HCT116 (cell line): Measurements from ENCODE around the gene TRIM66.

Source experiments
- EGR1 ChIP-seq: IDR thresholded peaks from 2 replicates; pipeline ENCODE4 v1.6.1; 2012; ENCODE audit warnings: low read depth
- POLR2A ChIP-seq: IDR thresholded peaks from 2 replicates; pipeline ENCODE4 v1.7.0; 2011; ENCODE audit warnings: borderline replicate concordance; ENCODE audit not compliant: insufficient read depth, insufficient read length; ENCODE audit errors: extremely low read depth
- SIN3A ChIP-seq: IDR thresholded peaks from 2 replicates; pipeline ENCODE4 v1.6.1; 2012; ENCODE audit warnings: low read depth
- SP1 ChIP-seq: IDR thresholded peaks from 2 replicates; pipeline ENCODE4 v1.6.1; 2012; ENCODE audit warnings: low read depth
- ZFX ChIP-seq: fragments of 450-650 bp; IDR thresholded peaks from 2 replicates; pipeline ENCODE4 v1.6.1; 2017
- ZNF274 ChIP-seq: fragments of 200-500 bp; sonication (Bioruptor generic); IDR thresholded peaks from 2 replicates; pipeline ENCODE4 v1.6.1; 2014; ENCODE audit warnings: mild to moderate bottlenecking, low read depth, low read length, inconsistent platforms
- TF ChIP-seq, protein P1 (sequence below), 3 experiments: fragments of 200-600 bp in 1 of 3; sonication (generic) in 1 of 3; IDR thresholded peaks in 2 of 3; conservative IDR thresholded peaks in 1 of 3; 2 replicates each; pipeline ENCODE4 v1.5.1; 2012 to 2017; ENCODE audit warnings: low read depth in 2 of 3, low read length in 2 of 3, antibody characterized with exemption in 1 of 3, borderline replicate concordance in 1 of 3, control low read depth in 1 of 3, mild to moderate bottlenecking in 1 of 3, mixed read lengths in 1 of 3, mixed run types in 1 of 3, moderate library complexity in 1 of 3; ENCODE audit not compliant: insufficient read depth in 1 of 3
- TF ChIP-seq, protein P2 (sequence below): IDR thresholded peaks from 2 replicates; pipeline ENCODE4 v1.6.1; 2012

DNA sequence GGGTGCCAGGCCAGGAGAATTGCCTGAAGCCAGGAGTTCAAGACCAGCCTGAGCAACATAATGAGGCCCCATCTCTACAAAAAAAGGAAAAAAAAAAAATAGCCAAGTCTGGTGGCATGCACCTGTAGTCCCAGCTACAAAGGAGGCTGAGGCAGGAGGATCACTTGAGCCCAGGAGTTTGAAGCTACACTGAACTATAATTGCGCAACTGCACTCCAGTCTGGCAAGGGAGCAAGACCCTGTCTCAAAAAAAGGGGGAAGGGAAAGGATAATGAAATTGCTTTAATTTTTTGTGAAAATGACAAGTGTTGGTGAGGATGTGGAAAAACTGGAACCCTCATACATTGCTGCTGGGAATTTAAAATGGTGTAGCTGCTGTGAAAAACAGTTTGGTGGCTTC lies 107.7 kb downstream of the TRIM66 start:
- TF ChIP-seq, protein P1, sequence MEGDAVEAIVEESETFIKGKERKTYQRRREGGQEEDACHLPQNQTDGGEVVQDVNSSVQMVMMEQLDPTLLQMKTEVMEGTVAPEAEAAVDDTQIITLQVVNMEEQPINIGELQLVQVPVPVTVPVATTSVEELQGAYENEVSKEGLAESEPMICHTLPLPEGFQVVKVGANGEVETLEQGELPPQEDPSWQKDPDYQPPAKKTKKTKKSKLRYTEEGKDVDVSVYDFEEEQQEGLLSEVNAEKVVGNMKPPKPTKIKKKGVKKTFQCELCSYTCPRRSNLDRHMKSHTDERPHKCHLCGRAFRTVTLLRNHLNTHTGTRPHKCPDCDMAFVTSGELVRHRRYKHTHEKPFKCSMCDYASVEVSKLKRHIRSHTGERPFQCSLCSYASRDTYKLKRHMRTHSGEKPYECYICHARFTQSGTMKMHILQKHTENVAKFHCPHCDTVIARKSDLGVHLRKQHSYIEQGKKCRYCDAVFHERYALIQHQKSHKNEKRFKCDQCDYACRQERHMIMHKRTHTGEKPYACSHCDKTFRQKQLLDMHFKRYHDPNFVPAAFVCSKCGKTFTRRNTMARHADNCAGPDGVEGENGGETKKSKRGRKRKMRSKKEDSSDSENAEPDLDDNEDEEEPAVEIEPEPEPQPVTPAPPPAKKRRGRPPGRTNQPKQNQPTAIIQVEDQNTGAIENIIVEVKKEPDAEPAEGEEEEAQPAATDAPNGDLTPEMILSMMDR (IDR thresholded peaks at IDR 0.05 in 2 of 3, conservative IDR thresholded peaks at IDR 0.05 in 1 of 3; ENCODE audit: borderline replicate concordance in 1 of 3, insufficient read depth in 1 of 3, low read depth in 2 of 3, low read length in 2 of 3) = no peak
- no peak for TF ChIP-seq EGR1
- TF ChIP-seq POLR2A = no peak
- no peak for TF ChIP-seq ZNF274
- no peak for TF ChIP-seq SIN3A
- TF ChIP-seq, protein P2, sequence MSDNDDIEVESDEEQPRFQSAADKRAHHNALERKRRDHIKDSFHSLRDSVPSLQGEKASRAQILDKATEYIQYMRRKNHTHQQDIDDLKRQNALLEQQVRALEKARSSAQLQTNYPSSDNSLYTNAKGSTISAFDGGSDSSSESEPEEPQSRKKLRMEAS = no peak
- no peak for TF ChIP-seq ZFX
- no peak for TF ChIP-seq SP1
